Fibroblast of the conjunctiva (primary cell): ENCODE measurements around the gene KIAA1671.
"Not testable (repeated sequence)": the region's sequence is repeated elsewhere in the genome, so short reads cannot be mapped to it uniquely, and the experiment has no call there.

ENCODE experiments used
- DNase-seq: peaks from one replicate; pipeline ENCODE4 v3.0.0-alpha.2; 2010; ENCODE audit warnings: low read depth

KIAA1671 gene

GRCh38 chr22:25172153-25172552, 219.6 kb downstream of the KIAA1671 start:
- no peak for DNase-seq

DNA sequence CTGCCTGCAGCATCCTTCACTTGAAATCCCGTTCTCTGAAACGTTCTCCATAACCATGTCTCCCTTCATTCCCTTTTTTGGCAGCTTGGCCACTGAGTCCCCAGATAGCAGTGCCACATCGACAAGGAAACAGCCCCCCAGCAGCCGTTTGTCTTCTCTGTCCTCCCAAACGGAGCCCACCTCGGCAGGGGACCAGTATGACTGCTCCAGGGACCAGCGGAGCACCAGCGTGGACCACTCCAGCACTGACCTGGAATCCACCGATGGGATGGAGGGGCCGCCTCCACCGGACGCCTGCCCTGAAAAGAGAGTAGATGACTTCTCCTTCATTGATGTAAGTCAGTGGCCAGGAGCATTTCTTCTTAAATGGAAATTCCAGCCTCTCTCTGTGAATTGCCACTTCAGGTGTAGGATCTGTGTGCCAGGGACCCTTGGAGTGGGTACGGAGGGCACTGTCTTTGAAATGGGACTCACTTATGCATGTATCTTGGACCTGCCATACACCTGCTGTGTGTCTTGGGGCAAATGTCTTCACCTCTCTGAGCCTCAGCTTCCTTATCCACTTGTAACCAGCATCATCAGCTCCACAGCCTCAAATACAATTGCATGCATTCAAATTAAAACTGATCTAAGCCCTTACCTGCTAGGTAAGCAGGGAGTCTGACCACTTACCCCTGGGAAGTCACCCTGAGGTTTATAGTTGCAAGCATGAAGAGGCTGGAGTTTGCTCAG, 221.8 kb downstream of the KIAA1671 start:
- DNase-seq = no peak

DNA sequence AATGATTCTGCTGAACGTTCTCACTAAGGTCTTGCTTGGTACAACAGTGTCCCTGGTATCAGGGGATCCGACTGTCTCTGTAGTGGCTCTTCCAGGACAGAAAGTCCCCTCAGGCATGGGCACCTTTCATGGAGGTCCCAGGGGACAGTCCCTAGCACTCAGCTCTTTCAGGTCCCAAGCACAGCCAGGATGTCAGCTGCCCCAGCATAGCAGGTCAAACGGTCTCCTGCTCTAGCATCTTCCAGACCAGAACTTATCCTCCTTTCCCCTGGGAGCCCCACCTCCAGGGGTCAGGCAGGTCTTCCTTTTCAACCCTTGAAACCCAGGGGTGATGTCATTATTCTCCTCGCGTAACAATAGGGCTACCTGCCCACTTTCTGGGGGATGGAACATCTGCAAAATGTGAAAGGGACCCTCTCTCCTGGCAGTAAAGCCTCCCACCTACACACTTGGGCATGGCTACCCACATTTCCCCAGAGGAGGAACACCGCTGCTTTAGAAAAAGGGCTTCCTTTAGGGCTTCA, 222.4 kb downstream of the KIAA1671 start:
- no peak for DNase-seq

DNA sequence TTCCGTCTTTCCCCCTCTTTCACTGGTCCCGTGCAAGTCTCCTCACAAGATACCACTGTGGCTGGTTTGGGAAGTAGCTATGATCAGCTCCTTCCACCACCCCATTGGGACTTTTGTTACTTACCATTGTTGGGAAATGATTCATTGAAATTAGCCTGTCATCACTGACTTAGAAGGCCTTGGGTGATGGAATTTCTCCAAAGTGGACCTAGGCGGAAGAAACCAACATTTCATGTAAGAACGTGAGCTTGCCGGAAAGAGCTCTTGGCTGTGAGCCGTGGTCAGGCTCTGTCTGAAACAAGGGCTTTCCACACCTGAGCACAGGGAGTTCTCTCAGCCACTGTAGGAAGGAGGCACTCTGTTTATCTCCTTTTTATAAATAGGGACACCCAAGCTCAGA, 223.7 kb downstream of the KIAA1671 start:
- no peak for DNase-seq

GRCh38 chr22:25176799-25177198, 224.3 kb downstream of the KIAA1671 start:
- DNase-seq = no peak

DNA sequence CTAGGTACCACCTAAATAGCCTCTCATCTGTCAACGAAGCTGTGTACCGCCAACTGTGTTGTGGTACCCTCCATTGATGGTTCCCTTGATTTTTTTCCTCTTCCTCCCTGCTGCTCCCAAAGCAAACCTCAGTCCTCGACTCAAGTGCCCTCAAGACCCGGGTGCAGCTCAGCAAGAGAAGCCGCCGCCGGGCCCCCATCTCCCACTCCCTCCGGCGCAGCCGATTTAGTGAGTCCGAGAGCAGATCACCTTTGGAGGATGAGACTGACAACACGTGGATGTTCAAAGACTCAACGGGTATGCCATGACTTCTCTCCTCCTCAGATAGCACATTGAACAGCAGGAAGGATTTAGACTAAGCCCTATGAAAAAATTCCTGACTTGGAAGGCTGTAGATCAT, 224.7 kb downstream of the KIAA1671 start:
- DNase-seq = no peak

DNA sequence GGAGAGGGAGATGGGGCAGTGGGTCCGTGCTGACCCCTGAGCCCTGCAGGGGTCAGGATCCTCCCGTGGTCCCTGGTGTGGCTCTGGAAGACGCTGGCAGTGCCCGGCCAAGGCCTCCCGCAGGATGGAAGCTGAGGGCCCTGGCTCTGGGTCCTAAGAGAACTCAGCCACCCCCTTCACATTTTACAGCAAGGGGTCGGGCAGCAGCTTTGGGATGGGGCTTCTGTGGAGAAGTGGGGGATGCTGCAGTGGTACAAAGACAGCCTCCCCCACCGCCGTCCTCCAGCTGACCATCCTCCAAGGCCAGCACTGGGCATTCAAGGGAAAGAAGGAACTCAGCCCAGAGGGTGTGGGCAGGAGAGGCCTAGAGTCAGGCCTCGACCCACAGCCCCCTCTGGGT, 225.4 kb downstream of the KIAA1671 start:
- DNase-seq = no peak

DNA sequence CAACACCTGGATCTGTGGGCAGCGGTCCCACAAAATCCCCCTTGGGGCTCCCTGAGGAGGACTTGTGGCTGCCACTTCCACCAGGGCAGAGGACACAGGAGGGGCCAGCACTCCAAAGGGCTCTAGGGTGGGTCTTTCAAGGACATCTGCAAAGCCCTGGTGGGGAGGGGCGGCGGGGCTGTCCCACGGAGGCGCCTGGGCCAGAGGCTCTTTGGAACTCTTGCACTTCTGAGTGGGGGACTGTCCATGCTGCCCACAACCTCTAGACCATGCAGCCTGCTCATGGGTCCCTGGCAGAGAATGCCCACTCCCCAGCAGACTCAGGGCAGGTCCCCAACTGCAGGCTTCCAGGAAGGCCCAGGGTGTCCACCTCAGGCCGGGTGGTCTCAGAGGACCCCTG, 225.8 kb downstream of the KIAA1671 start:
- not testable (repeated sequence) for DNase-seq

DNA sequence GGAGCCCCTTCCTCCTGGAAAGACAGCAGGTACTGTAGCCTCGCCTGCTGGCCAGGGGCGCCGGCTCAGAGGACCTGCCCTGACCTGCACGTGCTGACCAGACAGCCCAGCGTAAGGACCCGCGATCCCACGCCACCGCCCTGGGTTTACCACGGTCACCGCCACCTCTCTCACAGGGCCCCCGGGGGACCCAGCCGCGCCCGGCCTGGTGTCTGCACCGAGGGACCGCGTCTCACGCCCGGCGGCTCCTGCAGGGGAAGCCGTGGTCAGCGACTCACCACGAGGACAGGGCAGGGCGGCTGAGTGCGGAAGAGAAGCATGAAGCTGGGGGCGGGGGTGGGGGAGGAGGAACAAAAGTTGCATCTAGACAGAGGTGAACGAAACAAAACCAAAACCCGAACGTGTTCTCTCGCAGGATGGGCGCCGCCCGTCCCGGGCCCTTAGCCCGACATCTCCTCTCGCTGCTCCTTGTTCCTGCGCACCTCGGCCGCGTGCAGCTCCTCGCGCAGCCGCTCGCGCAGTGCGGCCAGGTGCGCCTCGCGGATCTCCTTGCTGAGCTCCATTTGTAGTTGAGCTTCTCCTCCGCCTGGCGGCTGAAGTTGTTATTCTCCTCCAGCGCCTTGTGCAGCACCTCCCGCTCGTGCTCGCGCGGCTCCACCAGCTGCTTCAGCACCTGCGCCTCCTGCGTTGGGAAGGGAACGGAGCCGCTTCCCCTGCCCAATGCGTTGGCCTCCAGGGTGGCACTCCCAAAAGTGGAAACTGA, 226.5 kb downstream of the KIAA1671 start:
- DNase-seq = not testable (repeated sequence)

DNA sequence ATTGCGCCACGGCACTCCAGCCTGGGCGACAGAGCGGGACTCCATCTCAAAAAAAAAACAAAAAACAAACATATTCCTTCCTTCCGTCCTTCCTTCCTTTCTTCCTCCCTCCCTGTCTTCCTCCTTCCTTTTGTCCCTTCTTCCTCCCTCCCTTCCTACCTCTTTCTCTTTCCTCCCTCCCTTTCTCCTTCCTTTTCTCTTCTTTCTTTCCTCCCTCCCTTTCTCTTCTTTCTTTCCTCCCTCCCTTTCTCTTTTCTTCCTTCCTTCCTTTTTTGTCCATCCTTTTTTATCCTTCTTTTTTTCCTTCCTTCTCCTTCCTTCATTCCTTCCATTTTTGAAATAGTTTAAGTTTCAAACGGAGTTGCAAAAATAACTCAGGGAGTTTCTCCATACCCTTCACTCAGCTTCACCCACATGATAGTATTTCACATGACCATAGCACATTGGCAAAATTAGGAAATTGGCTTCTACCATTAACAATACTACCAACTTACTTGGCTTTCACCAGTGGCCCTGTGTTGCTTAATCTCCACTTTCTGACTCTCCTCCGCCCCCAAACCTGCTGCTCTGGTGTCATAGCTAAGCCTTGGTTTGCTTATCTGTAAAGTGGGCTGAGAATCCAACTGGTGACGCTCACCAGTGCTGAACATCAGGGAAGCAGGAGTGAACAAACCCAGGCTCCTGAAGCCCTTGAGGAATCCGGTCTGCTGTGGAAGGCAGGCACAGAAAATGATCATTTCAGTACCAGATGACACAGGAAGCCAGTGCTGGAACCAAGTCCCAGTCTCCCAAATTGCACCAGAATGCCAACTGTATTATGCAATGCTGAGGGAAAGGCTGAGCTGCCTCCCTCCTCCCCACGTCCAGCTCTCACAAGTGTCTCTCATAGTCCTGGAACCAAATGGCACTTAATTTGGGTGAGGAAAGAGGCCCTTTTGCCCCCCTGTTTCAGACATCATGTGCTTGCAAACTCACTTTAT, 229.9 kb downstream of the KIAA1671 start:
- DNase-seq = no peak

GRCh38 chr22:25183949-25184619, 231.6 kb downstream of the KIAA1671 start:
- DNase-seq = no peak

- no peak for DNase-seq
These were observed 233.6 kb downstream of the KIAA1671 start for GRCh38 chr22:25186140-25186539.

- no peak for DNase-seq
These were observed 235.0 kb downstream of the KIAA1671 start for GRCh38 chr22:25187469-25187868.

DNA sequence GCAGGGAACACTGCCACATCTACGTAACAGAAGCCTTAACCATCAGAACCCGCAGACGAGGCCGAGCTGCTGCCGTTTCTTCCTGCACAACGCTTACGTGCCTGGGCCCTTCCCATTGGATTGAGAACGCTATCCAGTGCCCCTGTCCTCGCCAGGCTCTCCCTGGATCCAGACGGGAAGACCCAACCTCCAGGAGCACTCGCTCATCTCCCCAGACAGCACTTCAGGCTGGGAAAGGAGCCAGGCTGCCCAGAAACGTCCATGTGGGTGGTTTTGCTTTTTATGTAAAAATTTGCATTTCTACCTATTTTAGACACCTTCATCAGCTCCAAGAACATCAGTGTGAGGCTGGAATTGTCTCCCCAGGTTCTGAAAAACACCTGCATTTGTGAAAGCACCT, 239.9 kb downstream of the KIAA1671 start:
- no peak for DNase-seq

GRCh38 chr22:25193130-25193529, 240.6 kb downstream of the KIAA1671 start:
- DNase-seq = no peak

DNA sequence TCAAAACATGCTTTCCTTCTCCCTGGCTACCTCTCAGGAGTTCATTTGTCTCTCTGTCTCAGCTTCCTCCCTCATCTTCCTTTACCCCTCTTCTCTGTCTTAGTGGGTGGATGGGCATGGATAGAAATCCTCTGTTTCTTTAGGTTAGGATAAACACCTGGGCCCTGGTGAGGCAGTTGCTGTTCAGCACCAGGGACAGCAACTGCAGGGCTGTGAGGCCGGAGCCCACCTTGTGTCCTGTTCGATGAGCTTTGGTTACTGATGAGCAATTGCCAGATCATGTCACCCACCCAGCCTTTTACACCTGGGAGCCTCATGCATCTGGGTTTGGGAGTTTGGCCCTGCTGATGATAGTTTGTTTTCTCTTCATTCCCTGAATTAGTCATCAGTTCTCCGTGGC, 241.0 kb downstream of the KIAA1671 start:
- DNase-seq = no peak

GRCh38 chr22:25196326-25196725, 243.8 kb downstream of the KIAA1671 start:
- no peak for DNase-seq

DNA sequence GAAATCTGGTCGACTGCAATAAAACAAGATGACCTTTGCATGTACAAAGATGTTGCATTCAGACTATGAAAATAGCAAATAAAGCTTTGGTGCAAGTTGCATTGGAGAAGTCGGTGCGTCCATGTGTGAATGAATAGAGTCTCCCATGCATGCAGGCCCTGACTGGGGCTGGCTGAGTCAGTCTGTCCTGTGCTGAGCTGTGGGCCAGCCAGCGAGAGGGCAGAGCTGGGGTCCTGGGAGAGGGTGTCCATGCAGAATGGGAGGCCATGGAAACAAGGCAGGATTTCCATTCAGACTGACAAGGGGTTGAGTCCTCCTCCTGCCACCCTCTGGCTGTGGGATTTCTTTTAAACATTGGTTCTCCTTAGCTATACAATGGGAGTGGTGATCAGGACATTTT, 244.8 kb downstream of the KIAA1671 start:
- no peak for DNase-seq

- no peak for DNase-seq
These were observed 247.4 kb downstream of the KIAA1671 start, which contains the start of gene CRYBB3 for GRCh38 chr22:25199731-25200520. TSS of gene CRYBB3 (plus strand) at chr22:25199858. CDS start at chr22:25201397, 1,539 bp downstream.

- DNase-seq = no peak
These were observed 248.5 kb downstream of the KIAA1671 start for GRCh38 chr22:25200967-25201366.
